HG03520 (cell line): ENCODE data around the gene SPECC1.
"Not testable (repeated sequence)": the region's sequence is repeated elsewhere in the genome, so short reads cannot be mapped to it uniquely, and the experiment has no call there.

Experiments
- ATAC-seq: cut with Tn5 transposase; IDR thresholded peaks from one replicate; pipeline ENCODE4 v1.9.1; 2021; ENCODE audit warnings: mild to moderate bottlenecking, moderate library complexity; ENCODE audit not compliant: unreplicated experiment

Gene SPECC1

DNA sequence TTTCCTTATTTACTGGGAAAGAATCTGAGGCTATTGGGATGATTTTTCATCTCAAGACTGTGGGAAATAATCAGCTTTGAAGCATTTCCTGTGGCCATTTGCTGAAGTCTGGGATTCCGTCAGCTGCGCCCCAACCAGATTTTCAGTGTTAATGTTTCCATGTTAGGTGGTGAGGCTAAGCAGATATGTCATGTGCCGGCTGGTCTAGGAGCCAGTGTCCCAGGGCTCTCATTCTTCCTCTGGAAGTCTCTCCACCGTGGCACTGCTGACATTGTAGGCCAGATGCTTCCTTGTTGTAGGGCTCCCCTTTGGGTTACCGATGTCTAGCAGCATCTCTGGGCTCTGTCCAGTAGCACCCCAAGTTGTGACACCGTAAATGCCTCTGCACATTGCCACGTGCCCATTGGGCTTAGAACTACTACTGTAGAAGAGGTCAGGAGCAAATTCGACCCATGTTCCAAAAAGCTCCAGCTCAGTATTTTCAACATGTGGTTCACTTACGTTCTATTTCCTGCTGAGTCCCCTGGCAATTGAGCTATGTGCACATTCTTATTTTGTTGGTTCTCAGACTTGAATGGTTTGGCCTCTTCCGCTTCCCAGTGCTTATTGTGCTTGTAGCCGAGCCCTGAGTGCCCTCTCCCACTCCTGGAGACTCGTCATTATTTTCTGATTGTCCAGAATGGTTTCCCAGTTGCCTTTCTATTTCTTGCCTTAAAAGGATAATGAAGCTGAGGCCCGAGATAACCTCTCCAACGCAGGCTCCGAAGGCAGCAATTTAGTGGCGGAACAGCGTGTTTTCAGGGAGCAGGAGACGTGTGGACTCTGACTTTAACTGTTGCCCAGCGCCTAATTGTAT is 82.2 kb downstream of the SPECC1 start:
- ATAC-seq: no peak

- ATAC-seq: no peak
Observed at GRCh38 chr17:20092261-20092867, 83.2 kb downstream of the SPECC1 start.

GRCh38 chr17:20092973-20093626 is 83.9 kb downstream of the SPECC1 start:
- no peak for ATAC-seq

DNA sequence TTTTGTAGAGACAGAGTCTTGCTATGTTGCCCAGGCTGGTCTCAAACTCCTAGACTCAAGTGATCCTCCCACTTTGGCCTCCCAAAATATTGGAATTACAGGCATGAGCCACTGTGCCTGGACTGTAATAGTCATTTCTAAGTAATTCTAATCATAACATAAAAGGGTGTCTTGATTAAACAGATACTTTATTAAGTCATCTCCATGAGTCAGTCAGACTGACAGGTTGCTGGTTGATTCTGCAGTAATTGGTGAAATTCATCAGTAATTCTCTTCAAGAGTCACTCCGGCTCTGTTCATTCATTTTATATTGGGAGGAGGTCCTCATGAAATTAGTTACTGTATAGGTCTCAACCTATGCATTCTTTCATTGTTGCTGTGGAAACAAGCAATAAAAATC is 85.6 kb downstream of the SPECC1 start:
- no peak for ATAC-seq

GRCh38 chr17:20095336-20096080 is 86.3 kb downstream of the SPECC1 start:
- ATAC-seq: no peak

DNA sequence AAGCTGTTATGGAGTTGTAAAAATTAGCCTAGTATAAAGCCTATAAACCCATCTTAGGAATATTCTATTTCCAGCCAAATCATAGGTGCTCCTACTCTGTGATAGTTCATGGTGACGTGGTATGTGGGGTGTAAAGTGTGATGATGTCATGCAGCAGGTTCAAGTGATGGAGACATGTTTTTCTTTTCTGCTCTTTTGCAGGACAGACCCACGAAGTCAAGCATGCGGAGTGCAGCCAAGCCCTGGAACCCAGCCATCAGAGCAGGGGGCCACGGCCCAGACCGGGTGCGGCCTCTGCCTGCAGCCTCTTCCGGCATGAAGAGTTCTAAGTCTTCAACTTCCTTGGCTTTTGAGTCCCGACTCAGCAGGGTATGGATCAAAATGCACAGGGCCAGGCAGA is 87.3 kb downstream of the SPECC1 start:
- no peak for ATAC-seq

DNA sequence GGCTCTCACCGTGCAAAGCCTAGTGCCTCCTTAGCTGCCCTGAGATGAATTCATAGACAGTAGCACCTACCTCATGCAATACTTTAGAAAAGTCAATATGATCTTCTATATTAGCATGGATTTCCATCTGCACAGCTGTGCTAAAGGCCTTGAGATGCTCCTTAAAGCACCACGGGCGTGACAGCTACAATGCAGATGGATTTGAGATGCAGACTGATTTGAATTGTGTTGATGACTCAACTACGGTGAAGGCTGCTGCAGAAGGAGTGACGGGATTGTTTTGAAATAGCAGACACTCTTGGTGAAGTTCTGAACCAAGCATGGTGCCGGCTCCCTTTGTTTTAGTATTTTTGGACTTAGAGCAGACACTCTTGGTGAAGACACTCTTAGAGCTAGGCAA is 88.2 kb downstream of the SPECC1 start:
- ATAC-seq: no peak

DNA sequence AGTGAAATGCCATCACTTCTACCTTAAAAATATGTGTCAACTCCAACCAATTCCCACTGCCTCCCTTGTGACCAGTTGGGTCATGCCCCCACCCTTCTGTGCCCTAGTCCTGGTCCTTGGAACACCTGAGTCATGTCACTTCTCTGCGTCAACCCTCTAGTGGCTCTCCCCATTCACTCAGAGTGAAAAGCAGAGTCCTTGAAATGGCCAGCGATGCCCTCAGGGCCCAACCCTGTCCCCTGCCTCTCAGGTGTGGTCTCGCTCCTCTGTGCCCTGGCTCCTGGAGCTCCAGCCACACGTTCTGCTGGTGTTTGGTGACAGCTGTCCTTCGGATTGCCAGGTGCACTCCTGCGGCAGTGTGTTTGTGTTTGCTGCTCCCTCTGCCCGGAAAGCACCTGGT is 89.2 kb downstream of the SPECC1 start:
- ATAC-seq: no peak

DNA sequence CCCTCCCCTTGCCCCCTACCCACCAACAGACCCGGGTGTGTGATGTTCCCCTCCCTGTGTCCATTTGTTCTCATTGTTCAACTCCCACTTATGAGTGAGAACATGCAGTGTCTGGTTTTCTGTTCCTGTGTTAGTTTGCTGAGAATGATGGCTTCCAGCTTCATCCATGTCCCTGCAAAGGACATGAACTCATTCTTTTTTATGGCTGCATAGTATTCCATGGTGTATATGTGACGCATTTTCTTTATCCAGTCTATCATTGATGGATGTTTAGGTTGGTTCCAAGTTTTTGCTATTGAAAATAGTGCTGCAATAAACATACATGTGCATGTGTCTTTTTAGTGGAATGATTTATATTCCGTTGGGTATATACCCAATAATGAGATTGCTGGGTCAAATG is 91.6 kb downstream of the SPECC1 start:
- not testable (repeated sequence) for ATAC-seq

GRCh38 chr17:20103454-20104446 is 94.6 kb downstream of the SPECC1 start:
- no peak for ATAC-seq

DNA sequence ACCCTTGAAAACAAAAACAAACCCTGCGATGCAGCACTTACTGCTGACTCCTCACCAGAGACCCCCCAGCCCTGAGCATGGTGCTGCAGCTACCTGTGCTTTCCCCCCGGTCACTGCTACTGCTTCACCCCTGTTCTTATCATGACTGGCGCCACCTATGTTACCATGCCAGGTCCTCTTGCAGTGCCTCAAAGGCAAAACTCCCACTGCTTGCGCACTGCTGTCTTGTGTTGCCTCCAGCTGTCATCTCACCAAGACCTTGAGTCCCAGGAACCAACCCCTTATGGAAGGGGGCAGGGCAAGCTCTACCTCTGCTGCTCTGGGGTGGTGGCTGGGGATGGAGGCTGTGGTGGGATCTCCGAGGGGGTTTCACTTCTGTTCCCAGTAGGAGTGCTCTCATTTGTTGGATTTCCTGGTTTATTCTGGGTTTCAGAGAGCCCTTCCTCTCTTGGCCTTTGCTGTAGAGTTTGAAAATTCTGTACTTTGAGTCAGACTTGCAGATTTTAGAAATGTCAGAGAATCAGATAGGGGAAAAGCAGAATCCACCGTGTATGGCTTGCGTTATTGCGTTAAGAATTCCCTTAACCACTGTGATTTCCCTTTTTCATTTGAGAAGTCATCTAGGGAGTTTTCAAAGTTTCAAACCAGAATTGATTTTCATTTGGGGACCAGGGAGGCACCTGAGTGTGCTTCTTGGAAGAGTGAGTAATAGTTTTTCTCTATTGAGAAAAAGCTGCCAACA is 96.6 kb downstream of the SPECC1 start:
- no peak for ATAC-seq

DNA sequence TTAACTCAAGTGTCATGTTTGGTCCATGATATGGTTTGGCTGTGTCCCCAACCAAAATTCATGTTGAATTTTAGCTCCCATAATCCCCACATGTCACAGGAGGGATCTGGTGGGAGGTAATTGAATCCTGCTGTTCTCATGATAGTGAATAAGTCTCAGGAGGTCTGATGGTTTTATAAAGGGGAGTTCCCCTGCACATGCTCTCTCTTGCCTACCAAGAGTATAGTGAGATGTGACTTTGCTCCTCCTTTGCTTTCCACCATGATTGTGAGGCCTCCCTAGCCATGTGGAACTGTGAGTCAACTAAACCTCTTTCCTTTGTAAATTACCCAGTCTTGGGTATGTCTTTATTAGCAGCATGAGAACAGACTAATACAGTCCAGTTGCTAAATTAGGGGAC is 97.3 kb downstream of the SPECC1 start:
- ATAC-seq: not testable (repeated sequence)

DNA sequence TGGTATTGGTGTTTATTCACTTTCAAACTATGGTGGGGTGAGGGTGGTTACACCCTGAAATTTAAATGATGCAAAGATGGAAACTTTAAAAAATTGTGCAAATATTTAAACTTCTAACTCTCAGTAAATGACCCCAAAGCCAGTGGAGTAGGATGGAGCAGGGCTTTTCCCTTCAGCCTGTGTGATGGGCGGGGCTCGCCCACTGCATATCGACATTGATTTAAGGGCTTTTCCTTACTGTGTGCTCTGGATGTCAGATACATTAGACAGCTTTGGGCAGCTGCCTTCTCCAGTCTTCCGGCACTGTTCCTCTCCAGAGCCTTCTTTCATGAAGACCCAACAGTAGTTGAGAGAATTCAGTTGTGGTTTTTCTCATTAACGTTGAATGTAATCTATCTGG is 99.9 kb downstream of the SPECC1 start:
- no peak for ATAC-seq

GRCh38 chr17:20111538-20111937 is 102.4 kb downstream of the SPECC1 start:
- ATAC-seq: no peak

DNA sequence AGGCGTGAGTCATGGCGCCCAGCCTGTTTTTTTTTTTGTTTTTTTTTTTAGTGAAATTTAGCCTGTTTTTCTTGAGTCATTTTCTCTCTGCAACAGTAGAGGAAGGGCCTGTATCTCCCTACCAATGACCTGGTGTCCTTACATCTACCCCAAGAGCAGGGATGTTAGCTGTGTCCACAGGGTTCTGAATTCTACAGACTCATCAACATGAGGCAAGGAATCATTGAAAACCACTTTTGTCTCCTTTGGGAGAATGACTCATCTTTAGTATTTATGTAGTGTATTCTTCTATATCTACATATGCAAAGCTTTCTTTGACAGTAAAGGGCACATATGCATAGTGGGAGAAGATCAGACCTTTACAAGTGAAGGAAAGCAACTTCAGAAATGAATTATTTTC is 105.3 kb downstream of the SPECC1 start:
- ATAC-seq: no peak

DNA sequence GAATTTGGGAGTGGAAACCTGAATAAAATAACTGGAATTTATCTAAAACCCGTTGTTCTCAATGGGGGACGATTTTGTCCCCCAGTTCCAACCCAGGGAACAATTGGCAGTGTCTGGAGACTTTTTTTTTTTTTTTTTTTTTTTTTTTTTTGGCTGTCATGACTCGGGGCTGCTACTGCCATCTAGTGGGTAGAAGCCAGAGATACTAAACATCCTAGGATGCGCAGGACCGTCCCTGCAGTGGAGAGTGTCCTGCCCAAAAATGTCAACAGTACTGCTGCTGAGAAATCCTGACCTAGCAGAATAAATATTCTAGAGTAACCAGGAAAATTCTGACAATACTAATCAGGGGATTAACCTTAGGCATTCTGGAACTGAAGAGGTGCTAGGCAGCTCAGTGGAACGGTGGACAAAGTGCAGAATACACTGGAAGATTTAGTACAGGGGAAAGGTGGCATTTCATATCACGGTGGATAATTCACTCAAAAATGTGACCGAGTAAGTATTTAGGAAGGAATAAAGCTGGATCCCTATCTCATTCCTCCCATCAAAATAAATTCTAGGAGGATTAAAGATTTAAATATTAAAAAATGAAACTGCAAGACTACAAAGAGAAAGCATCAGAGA is 107.6 kb downstream of the SPECC1 start:
- ATAC-seq: no peak

GRCh38 chr17:20118280-20118679 is 109.1 kb downstream of the SPECC1 start:
- no peak for ATAC-seq

DNA sequence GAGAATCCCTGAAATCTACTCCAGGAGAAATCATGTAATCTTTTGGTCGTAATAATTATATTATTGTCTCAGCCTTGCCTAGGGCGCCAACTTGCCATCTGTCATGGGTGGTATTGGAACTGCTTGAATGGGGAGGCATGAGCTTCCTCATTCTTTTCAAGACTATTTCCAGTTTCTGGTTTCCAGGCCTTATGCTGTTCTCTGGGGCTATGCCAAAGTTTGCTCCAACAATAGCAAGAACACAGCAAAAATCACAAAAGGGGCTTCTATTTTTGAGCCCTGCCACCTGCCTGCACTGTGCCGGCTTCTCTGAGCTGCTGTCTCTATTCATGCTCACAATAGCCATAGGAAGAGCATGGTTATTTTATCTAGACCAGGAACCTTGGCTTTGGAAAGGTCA is 111.7 kb downstream of the SPECC1 start:
- no peak for ATAC-seq
